SK-N-SH (cell line): ENCODE measurements around the gene VANGL1.

Source experiments
- EP300 ChIP-seq, 2 experiments: IDR thresholded peaks; 2 replicates each; pipeline versions ENCODE4 v1.4.0 to v1.6.1; 2012; ENCODE audit warnings: borderline replicate concordance in 1 of 2, low read depth in 1 of 2, low read length in 1 of 2
- JUND ChIP-seq: IDR thresholded peaks from 2 replicates; pipeline ENCODE4 v1.4.0; 2012
- POLR2AphosphoS5 ChIP-seq: IDR thresholded peaks from 2 replicates; pipeline ENCODE4 v1.6.1; 2012; ENCODE audit warnings: low read depth, low read length
- TF ChIP-seq, protein P1 (sequence below): fragments of 200-600 bp; sonication (generic); IDR thresholded peaks from 2 replicates; pipeline ENCODE4 v1.6.1; 2017; ENCODE audit warnings: antibody characterized with exemption, mild to moderate bottlenecking, moderate library complexity
- TF ChIP-seq, protein P2 (sequence below): IDR thresholded peaks from 2 replicates; pipeline ENCODE4 v1.6.1; 2012; ENCODE audit warnings: mild to moderate bottlenecking, low read depth, low read length, moderate library complexity

DNA sequence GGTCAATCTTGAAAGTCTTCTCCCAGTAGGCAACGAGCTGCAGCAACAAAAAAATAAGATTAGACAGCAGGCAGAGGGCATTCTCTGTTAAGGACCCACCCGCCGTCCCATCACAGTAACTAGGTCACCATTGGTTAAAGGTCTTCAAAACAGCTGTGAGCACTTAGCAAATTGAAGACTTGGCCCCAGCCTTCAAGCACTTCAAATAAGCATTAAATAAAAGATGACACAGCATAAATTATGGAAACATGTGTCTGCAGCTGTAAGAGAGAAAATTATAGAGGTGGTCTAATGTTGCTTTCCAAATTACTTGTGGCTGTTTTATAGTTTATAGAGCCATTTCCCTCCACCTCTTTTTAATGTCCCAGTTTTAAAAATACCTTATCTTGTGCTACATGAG, 61.2 kb downstream of the VANGL1 start:
- TF ChIP-seq, protein P1, sequence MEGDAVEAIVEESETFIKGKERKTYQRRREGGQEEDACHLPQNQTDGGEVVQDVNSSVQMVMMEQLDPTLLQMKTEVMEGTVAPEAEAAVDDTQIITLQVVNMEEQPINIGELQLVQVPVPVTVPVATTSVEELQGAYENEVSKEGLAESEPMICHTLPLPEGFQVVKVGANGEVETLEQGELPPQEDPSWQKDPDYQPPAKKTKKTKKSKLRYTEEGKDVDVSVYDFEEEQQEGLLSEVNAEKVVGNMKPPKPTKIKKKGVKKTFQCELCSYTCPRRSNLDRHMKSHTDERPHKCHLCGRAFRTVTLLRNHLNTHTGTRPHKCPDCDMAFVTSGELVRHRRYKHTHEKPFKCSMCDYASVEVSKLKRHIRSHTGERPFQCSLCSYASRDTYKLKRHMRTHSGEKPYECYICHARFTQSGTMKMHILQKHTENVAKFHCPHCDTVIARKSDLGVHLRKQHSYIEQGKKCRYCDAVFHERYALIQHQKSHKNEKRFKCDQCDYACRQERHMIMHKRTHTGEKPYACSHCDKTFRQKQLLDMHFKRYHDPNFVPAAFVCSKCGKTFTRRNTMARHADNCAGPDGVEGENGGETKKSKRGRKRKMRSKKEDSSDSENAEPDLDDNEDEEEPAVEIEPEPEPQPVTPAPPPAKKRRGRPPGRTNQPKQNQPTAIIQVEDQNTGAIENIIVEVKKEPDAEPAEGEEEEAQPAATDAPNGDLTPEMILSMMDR = no peak
- TF ChIP-seq, protein P2, sequence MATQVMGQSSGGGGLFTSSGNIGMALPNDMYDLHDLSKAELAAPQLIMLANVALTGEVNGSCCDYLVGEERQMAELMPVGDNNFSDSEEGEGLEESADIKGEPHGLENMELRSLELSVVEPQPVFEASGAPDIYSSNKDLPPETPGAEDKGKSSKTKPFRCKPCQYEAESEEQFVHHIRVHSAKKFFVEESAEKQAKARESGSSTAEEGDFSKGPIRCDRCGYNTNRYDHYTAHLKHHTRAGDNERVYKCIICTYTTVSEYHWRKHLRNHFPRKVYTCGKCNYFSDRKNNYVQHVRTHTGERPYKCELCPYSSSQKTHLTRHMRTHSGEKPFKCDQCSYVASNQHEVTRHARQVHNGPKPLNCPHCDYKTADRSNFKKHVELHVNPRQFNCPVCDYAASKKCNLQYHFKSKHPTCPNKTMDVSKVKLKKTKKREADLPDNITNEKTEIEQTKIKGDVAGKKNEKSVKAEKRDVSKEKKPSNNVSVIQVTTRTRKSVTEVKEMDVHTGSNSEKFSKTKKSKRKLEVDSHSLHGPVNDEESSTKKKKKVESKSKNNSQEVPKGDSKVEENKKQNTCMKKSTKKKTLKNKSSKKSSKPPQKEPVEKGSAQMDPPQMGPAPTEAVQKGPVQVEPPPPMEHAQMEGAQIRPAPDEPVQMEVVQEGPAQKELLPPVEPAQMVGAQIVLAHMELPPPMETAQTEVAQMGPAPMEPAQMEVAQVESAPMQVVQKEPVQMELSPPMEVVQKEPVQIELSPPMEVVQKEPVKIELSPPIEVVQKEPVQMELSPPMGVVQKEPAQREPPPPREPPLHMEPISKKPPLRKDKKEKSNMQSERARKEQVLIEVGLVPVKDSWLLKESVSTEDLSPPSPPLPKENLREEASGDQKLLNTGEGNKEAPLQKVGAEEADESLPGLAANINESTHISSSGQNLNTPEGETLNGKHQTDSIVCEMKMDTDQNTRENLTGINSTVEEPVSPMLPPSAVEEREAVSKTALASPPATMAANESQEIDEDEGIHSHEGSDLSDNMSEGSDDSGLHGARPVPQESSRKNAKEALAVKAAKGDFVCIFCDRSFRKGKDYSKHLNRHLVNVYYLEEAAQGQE = no peak
- TF ChIP-seq EP300 (IDR thresholded peaks at IDR 0.05; ENCODE audit: borderline replicate concordance in 1 of 2, low read depth in 1 of 2, low read length in 1 of 2) (no peak), JUND (no peak), POLR2AphosphoS5 (no peak)
